ENCODE data around the gene GPR18.

GRCh38 chr13:99225078-99225477 lies 33.1 kb downstream of the GPR18 start:
- TF ChIP-seq CTCF (IDR thresholded peaks at IDR 0.05): no peak
- TF ChIP-seq POLR2A (IDR thresholded peaks at IDR 0.05): no peak
